ENCODE results near the gene CDC34.
A peak's percentile ranks its signal among the peaks of the same experiment; 100 is the strongest.

CDC34 gene

DNA sequence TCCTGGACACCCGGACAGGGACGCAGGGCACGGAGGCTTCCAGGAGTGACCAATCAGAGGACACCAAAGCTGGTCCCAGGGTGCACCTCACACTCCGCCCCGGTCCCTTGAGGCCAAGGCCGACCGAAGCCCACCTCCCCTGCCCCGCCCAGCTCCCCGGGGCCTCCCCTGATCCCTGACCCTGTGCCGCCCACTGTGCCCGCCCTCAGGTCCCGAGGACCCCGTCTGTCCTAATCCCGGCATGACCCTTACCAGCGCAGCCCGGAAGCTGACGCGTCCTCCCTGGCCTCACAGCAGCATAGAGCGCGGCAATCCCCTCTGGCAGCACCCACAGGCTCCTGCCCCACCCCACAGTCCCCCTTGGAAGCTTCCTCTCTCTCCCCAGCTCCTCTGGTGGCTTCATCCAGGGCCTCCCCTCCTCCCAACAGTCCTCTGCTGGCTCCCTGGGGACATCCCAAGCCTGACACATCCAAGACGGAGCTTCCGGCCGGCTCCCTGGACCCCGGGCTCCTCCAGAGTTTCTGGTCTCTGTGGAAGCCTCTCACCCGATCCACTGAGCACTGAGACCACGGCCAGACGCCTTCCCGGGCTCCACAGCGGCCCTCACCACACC lies 7.4 kb upstream of the CDC34 start:
- DNase-seq = no peak

DNA sequence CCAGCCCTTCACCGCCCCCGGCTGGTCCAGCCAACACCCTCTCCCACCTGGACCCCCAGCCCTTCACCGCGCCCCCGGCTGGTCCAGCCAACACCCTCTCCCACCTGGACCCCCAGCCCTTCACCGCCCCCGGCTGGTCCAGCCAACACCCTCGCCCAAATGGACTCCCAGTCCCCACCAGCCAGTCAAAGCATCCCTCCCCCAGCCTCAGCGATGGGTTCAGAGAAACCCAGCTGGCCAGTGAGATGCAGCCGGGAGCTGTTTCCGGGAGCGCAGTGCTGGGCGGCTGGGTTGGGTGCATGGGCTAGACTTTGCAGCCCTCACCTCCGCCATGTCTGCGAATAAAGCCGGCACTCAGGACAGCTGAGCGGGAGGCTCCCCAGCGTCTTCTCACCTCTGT lies 6.5 kb upstream of the CDC34 start:
- DNase-seq = no peak

DNA sequence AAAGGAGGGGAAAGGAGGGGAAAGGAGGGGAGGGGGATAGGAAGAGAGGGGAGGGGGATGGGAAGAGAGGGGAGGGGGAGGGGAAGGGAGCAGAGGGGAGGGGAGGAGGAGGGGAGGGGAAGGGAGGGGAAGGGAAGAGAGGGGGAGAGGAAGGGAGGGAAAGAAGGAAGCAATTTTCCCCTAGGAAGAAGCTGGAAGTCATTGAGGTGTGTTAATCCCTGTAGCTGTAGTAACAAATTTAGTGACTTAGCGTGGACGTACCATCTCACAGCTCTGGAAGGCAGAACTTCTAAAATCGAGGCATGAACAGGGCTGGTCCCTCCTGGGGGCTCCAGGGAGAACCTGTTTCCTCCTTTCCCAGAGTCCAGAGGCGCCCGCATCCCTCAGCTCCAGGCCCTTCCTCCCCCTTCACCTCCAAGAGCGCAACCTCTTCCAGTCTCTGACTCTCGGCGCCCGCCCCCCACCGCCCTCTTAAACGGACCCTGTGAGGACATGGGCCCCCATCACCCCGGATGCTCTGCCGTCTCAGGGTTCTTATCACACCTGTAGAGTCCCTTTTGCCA lies 5.6 kb upstream of the CDC34 start:
- DNase-seq = no peak

DNA sequence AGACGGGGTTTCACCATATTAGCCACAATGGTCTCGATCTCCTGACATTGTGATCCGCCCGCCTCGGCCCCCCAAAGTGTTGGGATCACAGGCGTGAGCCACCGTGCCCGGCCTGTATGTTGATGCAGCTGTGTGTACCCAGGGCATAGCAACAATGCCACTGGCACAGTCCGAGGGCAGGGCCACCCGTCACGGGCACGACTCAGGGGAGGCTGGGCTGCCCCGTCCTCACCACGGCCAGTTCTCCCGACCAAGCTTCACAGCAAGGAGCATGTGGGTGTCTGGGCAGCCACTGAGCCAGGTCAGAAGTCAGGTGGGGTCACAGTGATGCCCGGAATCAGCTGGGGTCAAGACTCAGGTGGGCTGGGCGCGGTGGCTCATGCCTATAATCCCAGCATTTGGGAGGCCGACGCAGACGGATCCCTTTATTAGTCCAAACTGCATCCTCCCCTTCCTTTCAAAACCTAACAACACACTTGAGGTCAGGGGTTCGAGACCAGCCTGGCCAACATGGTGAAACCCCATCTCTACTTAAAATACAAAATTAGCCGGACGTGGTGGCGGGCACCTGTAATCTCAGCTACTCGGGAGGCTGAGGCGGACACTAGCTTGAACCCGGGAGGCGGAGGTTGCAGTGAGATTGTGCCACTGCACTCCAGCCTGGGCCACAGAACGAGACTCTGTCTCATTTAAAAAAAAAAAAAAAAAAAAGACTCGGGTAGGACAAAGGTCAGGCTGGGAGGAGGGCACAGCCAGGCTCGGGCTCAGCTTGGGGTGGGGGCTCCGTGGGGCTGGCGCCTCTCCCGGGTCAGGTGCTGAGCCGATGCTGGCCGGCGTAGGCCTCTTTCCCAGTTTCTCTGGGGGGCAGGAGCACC lies 1.2 kb upstream of the CDC34 start:
- no peak for DNase-seq

DNA sequence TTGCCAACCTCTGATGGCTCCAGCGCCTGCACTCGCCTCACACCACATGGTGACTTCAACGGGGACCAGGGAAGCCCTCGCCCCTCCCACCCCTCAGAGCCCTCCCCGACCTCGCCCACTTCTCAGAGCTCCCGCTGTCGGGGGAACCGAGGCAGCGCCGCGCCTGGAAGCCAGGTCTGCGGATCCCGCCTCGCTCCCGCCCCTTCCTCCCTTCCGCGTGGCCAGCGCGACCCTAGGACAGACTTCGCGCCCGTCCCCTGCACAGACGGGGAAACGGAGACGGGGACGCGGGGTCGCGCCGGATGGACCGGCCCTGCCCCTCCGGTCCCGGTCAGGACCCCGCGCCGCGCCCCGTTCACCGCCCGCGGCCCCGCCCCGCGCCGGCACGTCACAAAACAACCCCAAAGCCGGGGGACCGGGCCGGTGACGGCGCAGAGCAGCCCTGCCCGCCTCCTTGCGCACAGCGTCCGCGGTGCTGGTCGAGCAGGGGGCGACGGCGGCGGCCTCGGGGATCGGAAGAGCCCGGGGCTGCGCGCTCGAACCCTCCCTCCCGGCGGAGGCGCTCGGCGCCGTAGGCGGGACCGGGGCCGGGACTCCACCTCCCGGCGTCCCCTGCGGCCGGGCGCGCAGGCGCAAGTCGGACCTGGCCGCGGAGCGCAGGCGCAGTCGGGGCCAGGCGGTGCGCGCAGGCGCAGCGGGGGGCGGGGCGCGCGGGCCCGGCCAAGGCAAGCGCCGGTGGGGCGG lies 379 bp upstream of the CDC34 start:
- peak; percentile 88 for DNase-seq

DNA sequence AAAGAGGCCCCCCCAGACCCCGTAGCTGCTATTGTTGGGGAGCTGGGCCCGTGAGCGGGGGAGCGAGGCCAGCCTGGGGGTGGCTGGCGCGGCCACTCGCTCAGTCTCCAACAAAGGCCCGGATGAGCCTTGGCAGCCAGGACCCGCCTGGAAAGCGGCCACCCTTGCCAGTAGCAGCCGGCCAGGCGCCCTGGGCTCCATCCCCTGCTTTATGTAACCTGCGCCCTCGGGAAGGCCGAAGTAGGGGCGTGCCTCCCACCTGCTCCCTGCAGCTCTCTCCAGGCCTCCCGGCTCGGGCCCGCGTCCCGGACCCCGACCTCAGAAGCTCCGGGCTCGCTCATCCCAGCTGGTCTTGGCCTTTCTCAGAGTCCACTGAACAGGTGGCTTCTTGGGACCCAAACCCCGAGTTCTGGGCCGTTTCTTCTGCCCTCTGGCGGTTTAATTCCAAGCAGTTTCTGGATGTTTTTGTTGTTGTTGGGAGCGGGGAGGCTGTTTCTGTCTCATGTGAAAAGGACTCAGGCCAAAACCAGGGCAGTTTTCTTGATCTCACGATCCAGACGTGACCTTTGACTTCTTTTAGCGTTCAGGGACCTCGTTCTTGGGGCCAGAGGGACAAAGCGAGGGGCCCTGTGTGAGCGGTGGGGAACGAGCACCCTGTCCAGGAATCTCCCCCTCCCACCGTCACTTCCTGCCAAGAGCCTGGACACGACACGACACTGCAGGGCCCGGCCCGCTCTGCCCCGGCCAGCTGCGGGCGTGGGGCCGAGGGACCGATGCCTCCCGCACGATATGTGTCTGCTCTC lies 1.2 kb downstream of the CDC34 start:
- DNase-seq = peak; percentile 35

DNA sequence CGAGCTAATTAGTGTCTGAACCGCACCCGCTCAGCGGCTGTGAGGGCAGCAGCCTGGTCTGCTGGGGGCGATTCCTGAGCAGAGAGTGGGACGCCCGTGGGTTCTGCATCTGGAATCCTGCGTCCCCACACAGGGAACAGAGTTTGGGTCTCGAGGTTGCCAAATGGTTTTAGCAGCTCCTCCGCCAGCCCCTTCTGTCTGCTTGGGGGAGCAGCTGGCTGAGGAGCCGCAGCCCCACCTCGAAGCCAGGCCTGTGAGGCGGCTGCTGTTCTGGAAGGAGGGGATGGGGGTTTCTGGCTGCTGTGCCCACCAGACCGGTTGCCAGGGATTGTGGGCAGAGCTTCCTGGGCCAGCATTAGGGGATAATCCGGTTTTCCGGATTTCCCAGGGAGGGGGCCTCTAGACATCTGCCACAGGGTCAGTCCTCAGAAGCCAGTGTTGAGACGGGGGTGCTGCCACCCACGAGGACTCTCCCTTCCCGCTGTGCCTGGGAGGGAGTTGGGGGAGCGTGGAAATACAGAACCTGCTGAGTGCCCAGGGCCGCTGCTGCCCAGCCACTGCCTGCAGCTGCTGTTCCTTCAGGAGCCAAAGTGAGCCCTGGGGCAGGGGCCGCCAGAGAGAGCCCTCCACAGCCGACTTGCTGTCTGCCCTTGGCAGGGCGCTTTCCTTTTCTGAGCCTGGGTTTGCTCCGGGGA lies 2.0 kb downstream of the CDC34 start:
- no peak for DNase-seq

DNA sequence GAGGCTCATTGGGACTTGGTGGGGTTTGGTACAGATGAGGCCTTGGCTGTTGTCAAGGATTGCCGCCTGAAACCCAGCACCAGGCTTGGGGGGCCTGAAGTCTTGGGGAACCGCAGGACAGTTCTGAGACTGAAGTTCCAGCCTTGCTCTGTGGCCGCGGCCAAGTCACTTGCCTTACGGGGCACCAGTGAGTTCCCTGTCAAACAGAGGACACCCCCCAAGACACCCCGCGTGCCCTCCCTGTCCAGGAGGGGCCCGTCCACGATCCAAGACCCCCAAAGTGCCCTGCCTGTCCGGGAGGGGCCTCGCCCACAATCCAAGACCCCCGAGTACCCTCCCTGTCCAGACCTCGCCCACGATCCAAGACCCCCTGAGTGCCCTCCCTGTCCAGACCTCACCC lies 2.5 kb downstream of the CDC34 start:
- no peak for DNase-seq

DNA sequence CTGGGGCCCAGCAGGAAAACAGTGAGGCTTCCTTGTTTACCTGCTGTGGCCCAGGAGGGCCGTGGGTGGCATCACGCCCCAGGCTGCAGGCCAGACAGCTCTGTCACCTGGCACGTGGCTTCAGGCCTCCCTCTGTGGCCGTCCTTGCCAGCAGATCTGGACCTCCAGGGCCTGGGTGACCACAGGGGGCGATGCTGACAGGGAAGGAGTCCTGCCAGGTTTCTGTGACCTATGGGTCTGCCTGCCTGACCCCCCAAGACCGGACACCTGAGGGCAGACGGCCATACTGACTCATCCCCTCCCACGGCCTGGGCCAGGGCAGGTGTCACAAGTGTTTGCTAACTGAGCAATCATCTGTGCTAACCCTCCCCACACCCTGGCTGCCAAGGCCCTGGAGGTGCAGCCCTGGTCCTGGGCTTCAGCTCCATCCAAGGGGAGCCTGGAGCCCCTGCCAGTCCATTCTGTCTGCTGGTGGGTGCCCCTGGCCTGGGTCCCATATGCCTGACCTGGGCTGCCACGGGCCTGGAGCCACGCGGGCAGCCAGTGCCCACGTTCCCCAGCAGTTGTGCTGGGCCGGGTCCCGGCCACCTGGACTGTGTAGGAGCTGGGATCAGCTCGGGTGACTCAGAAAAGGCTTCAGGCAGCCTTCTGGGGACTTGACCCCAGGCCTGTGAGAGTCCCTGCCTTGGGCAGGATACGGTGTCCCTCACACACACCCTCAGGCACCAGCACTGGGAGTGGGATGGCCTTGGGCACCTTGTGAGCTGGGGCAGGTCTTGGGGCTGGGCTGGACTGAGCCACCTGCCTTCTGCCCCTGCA lies 3.7 kb downstream of the CDC34 start:
- no peak for DNase-seq

DNA sequence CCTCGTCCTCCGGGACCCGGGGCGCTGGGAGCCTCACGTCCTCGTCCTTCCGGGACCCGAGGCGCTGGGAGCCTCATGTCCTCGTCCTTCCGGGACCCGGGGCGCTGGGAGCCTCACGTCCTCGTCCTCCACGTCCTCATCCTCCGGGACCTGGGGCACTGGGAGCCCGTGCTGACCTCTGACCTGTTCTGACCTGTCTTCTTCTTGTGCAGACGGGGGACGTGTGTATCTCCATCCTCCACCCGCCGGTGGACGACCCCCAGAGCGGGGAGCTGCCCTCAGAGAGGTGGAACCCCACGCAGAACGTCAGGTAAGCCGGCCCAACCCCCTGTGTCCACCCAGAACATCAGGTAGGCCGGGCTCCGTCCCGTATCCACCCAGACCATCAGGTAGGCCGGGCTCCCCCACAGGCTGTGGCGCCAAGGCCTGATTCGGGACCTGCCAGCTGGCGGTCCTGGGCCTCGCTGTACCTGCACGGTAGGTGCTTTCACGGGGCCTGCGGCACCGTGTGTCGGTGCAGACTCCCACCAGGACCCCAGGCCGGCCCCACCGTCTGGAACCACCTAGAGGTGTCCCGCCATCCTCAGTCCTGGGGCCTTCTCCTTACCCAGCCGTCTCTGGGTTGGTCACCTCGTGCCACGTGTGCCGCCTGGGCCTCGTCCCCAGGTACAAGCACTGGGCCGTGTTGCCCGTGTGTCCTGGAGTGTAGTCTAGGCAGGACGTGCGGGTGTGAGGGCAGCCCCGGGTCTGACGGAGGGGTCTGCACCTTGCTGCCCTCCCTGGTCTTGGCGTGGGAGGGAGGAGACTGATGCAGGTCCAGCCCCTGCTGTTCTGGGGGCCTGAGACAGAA lies 4.7 kb downstream of the CDC34 start:
- no peak for DNase-seq

DNA sequence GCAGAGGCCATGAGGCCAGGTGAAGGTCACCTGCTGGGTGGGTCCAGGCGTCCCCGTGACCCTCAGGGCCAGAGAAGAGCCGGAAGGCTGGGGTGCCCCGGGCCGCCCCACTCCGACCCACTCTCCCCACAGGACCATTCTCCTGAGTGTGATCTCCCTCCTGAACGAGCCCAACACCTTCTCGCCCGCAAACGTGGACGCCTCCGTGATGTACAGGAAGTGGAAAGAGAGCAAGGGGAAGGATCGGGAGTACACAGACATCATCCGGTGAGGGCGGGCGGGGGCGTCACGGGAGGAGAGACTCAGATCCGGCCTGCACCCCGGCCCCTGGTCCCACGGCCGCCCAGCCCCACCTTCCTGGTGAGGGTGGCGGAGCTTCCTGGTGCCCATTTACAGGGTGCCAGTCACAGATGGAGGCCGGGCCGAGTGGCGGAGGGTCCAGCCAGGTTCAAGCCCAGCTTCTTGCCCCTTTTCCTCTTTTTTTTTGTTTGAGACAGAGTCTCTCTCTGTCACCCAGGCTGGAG lies 5.4 kb downstream of the CDC34 start:
- no peak for DNase-seq

DNA sequence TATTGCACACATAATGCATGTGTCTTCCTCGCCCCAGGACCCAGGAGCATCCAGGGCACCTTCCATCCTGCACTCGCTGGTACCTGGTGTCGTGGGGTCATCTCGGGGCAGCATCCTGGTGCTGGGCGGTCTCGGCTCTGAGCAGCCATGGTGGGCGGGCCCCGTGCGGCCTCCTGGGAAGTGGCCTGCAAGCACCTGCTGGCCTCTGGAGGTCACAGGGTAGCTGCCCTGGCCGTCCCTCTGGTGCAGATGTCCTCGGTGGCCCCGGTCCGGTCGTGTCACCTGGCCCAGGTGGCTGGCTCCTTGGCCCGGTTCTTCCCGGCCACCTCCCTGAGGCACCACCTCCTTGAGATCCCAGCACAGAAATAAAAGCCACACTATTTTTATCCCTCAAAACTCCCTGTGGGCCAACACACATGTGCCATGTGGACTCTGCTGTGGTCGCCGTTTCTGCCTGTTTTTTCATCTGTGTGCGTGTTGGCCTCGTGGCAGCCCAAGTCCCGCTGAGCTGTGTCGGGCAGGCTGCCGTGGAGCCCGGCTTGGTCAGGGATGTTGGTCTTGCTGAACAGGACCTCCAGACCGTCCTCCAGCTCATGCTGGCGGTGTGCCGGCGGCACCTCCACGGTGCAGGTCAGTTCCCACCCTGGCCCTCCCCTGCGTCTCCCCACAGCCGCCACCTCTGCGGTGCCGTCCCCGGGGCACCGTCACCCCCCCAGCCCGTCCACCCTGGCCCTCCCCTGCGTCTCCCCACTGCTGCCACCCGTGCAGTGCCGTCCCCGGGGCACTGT lies 7.3 kb downstream of the CDC34 start:
- no peak for DNase-seq

DNA sequence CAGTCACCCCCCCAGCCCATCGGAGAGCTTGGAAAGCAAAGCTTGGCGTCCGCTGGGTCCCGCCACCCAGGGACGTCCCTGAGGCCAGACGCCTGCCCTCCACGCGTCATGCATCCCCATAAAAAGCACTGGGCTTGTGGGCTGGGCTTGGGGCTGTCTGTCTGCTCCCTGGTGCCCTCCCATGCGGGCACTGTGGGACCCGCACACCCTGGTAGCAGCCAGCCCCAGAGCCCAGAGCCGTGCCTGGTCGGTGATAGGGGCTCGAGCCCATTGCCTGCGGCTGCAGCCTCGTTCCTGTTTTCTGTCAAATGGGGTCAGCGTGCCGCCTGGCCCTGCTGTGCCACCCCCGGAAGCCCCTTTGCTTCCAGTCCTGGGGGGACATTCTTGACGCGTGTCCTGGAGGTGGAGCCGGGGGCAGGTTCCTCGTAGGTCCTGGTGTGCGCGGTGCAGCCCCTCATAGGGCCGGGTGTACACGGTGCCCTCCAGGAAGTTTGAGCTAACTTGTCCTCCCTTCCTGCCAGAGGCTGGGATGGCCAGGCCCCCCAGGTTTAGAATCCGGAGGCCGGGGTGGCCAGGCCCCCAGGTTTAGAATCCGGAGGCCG lies 8.0 kb downstream of the CDC34 start:
- DNase-seq = no peak

DNA sequence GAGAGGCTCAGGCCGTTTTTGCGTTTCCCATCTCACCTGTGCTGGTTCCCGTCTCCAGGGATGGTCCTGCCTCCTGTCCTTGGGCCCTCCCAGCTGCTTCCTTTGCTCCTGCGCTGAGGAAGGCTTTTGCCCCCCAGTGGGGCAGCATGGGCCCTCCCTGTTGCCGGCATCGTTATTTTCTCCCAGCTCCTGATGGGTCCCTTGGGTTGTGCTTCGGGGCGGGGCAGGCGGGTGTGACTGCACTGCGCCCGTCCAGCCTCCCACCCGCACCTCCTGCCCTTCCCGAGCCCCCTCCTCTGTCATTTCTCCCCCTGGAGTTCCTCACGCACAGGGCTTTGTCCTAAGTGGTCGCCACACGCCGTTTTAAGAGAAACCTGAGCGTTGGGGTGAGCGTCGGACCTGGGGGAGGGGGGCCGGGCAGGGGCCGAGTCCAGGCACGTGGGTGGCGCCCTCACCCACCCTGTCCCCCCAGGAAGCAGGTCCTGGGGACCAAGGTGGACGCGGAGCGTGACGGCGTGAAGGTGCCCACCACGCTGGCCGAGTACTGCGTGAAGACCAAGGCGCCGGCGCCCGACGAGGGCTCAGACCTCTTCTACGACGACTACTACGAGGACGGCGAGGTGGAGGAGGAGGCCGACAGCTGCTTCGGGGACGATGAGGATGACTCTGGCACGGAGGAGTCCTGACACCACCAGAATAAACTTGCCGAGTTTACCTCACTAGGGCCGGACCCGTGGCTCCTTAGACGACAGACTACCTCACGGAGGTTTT lies 9.5 kb downstream of the CDC34 start:
- DNase-seq = no peak

DNA sequence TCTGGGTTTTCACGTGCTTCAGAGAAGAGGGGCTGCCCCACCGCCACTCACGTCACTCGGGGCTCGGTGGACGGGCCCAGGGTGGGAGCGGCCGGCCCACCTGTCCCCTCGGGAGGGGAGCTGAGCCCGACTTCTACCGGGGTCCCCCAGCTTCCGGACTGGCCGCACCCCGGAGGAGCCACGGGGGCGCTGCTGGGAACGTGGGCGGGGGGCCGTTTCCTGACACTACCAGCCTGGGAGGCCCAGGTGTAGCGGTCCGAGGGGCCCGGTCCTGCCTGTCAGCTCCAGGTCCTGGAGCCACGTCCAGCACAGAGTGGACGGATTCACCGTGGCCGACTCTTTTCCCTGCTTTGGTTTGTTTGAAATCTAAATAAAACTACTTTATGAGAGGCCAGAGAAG lies 10.1 kb downstream of the CDC34 start:
- no peak for DNase-seq

DNA sequence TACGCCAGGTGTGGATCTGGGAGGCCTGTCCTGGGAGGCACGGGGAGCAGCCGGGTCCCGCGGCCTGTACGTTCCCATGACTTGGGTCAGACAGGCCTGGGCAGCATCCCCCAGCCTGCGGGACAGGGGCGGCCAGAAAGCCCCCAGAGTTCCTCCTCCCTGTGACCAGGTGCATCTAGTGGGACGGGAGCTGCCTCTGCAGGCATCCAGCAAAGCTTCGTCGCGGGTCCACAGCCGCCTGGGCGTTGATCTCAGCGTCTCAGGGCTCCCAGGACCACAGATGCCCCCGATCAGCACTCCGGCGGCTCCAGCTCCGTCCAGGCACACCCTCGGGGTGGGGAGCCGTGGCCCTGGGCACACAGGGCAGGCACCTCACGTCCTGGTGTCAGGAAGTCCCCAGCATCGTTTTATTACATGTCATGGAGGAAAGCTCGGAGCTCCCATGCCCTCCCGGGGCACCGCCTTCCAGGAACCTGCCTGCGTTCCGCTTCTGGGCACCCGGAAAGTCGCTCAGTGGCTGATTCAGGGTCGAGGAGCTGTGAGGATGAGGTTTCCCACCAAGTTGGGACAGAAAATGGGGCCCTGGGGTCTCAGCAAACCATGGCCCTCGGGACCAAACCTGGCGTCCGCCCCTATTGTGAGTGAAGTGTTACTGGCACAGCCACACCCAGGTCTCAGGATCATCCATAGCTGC lies 10.8 kb downstream of the CDC34 start:
- DNase-seq = no peak

Data from activated naive CD4-positive, alpha-beta T cell treated with Interleukin-2 at 50 U/mL for 16 hours (primary cell).